HepG2 (cell line): Measurements from ENCODE around the gene ALDH4A1. TPM values are rescaled to one million over a fixed set of nuclear protein-coding genes. Genes with fewer than 3 reads are reported as not detected.

Experiments
- EP300 ChIP-seq, 3 experiments: sonication (generic) in 1 of 3; formaldehyde crosslinking in 1 of 3; IDR thresholded peaks; 2 replicates each; pipeline versions ENCODE4 v1.5.1 to v1.6.1; 2011 to 2020; ENCODE audit warnings: low read depth in 2 of 3, low read length in 2 of 3, borderline replicate concordance in 1 of 3, improper control_type of control experiment in 1 of 3, mild to moderate bottlenecking in 1 of 3, missing genetic modification reagents in 1 of 3, moderate library complexity in 1 of 3
- HOXA7 ChIP-seq: sonication (generic); formaldehyde crosslinking; IDR thresholded peaks from 2 replicates; pipeline ENCODE4 v1.8.1; 2022; ENCODE audit warnings: mild to moderate bottlenecking, missing genetic modification reagents, moderate library complexity
- KDM2A ChIP-seq: sonication (generic); formaldehyde crosslinking; IDR thresholded peaks from 2 replicates; pipeline ENCODE4 v1.4.0; 2020; ENCODE audit warnings: low read depth, missing genetic modification reagents, borderline replicate concordance
- MXD1 ChIP-seq: sonication (generic); formaldehyde crosslinking; IDR thresholded peaks from 2 replicates; pipeline ENCODE4 v1.4.0; 2020; ENCODE audit warnings: mild to moderate bottlenecking, missing genetic modification reagents
- NFYB ChIP-seq: sonication (generic); formaldehyde crosslinking; IDR thresholded peaks from 2 replicates; pipeline ENCODE4 v1.4.0; 2020; ENCODE audit warnings: missing genetic modification reagents
- NRL ChIP-seq: sonication (generic); formaldehyde crosslinking; IDR thresholded peaks from 2 replicates; pipeline ENCODE4 v1.5.0; 2020; ENCODE audit warnings: missing genetic modification reagents, mild to moderate bottlenecking, moderate library complexity, borderline replicate concordance
- SETDB1 ChIP-seq: sonication (generic); formaldehyde crosslinking; IDR thresholded peaks from 2 replicates; pipeline ENCODE4 v1.5.1; 2020; ENCODE audit warnings: missing genetic modification reagents, mild to moderate bottlenecking, borderline replicate concordance
- TAF15 ChIP-seq: fragments of 200-400 bp; formaldehyde crosslinking; IDR thresholded peaks from one replicate; pipeline ENCODE4 v1.6.1; 2018; ENCODE audit warnings: mild to moderate bottlenecking, low read depth, low read length; ENCODE audit not compliant: poor library complexity, severe bottlenecking
- THAP9 ChIP-seq: sonication (generic); formaldehyde crosslinking; IDR thresholded peaks from 2 replicates; pipeline ENCODE4; 2020; ENCODE audit warnings: missing genetic modification reagents, mild to moderate bottlenecking, borderline replicate concordance
- ZBTB7B ChIP-seq: sonication (generic); formaldehyde crosslinking; IDR thresholded peaks from 2 replicates; pipeline ENCODE4 v1.4.0; 2020; ENCODE audit warnings: missing genetic modification reagents
- ZNF124 ChIP-seq: sonication (generic); formaldehyde crosslinking; IDR thresholded peaks from 2 replicates; pipeline ENCODE4 v1.4.0; 2020; ENCODE audit warnings: missing genetic modification reagents
- ZNF160 ChIP-seq: sonication (generic); formaldehyde crosslinking; IDR thresholded peaks from 2 replicates; pipeline ENCODE4 v1.8.0; 2022; ENCODE audit warnings: mild to moderate bottlenecking, inconsistent platforms, missing genetic modification reagents
- ZSCAN30 ChIP-seq: sonication (generic); formaldehyde crosslinking; IDR thresholded peaks from 2 replicates; pipeline ENCODE4 v1.5.0; 2020; ENCODE audit warnings: mild to moderate bottlenecking, missing genetic modification reagents
- polyA plus RNA-seq, 8 experiments: library from polyadenylated mRNA; depleted of rRNA in 3 of 8; stranded (reverse) in 7 of 8; unstranded in 1 of 8; fragments of >200 nt; fragmentation: Illumina TruSeq in 4 of 8; extraction: Trizol in 4 of 8; gene quantifications; 2 replicates each; pipeline versions ENCODE4 v1.2.1 to v1.2.3, GENCODE V29; 2011 to 2016; ENCODE audit warnings: low read depth in 4 of 8, missing spikeins in 1 of 8, mixed read lengths in 1 of 8; ENCODE audit not compliant: insufficient read depth in 1 of 8
- total RNA-seq, 5 experiments: library from RNA; depleted of rRNA; stranded (reverse); fragments of >200 nt; fragmentation: Illumina TruSeq; extraction: Trizol; gene quantifications; 2 replicates each; pipeline ENCODE4 v1.2.3, GENCODE V29; 2016; ENCODE audit warnings: low read depth in 1 of 5

ALDH4A1 gene
- total and polyA plus RNA-seq, 2 of the 13 experiments (the other 11 are each of a cell fraction or from before 2014, with no cell fraction given): 76.4 to 240 TPM

DNA sequence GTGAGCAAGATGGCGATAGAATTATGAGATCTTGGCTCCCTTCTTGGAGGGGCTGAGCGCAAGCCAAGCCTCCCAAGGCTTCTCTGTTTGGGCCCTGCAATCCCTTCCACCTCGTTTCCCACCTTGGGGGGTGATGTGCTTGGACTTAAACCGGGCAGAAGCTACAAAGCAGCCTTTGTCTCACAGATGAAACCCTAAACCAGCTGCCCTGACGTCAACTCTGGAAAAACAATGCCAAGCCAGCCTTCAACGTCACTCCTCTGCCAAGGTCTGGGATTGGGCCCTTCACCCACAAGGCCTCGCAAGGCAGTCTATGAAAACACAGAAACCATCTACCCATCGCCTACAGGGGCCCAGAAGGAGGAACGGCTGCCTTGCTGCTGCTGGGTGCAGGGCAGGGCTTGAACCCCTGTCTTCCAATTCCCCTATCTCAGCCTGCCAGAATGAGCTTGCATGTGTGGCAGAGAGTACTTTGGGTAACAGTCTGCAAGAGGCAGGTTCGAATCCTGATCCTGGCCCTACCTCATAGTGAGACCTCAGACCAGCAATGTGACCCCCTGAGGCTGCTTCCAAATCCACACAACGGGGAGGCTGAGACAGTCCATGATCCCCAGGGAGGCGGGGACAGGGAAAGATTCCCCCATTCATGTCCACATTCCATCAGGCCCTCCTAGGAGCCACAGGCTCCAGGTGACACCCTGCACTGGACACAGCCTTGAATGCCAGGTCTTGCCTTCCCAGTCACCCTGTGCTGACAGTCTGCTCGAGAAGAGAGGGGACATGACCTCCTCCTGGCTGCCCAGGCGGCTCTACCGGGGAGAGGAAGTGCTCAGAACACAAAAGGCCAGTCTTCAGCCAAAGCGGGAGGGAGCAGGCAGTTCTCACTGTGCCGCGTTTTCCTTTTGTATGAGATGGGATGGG, 39.1 kb upstream of the ALDH4A1 start (continued):
- TF ChIP-seq THAP9 (CRISPR knock-in tag) (no peak), SETDB1 (CRISPR knock-in tag) (no peak), ZNF160 (CRISPR knock-in tag) (no peak), ZSCAN30 (CRISPR knock-in tag) (no peak), KDM2A (CRISPR knock-in tag) (no peak), MXD1 (CRISPR knock-in tag) (0 out of 2 replicates have a peak, but pooled peaks have one; percentile 33), HOXA7 (CRISPR knock-in tag) (no peak), ZNF124 (CRISPR knock-in tag) (no peak), ZBTB7B (CRISPR knock-in tag) (no peak), NRL (no peak), EP300 (IDR thresholded peaks at IDR 0.05; ENCODE audit: low read depth in 2 of 2, low read length in 2 of 2) (0 out of 4 replicates have a peak, but pooled peaks of 1 of the 2 experiments have one; percentile 7), EP300 (CRISPR knock-in tag; IDR thresholded peaks at IDR 0.05; ENCODE audit: borderline replicate concordance) (no peak), NFYB (CRISPR knock-in tag) (no peak), TAF15 (no peak)
